Sigmoid colon (tissue), 4 donors: ENCODE measurements around the gene ARHGEF28.

Experiments
- POLR2A ChIP-seq, 2 donors: fragments of 450-650 bp; IDR thresholded peaks; one replicate each; pipeline ENCODE4 v1.6.1; 2016; ENCODE audit warnings: antibody characterized with exemption in 2 of 2, mild to moderate bottlenecking in 2 of 2, moderate library complexity in 2 of 2
- POLR2AphosphoS5 ChIP-seq, 4 donors: sonication (generic); formaldehyde crosslinking; IDR thresholded peaks; one replicate each; pipeline ENCODE4 v1.6.1; 2017; ENCODE audit warnings: antibody characterized with exemption in 4 of 4

- TF ChIP-seq POLR2A (IDR thresholded peaks at IDR 0.05) (no peak), POLR2AphosphoS5 (IDR thresholded peaks at IDR 0.05) (no peak)
Observed at GRCh38 chr5:73620334-73620687, 5.7 kb upstream of the ARHGEF28 start.
